ENCODE measurements around the gene DUSP7.

DNA sequence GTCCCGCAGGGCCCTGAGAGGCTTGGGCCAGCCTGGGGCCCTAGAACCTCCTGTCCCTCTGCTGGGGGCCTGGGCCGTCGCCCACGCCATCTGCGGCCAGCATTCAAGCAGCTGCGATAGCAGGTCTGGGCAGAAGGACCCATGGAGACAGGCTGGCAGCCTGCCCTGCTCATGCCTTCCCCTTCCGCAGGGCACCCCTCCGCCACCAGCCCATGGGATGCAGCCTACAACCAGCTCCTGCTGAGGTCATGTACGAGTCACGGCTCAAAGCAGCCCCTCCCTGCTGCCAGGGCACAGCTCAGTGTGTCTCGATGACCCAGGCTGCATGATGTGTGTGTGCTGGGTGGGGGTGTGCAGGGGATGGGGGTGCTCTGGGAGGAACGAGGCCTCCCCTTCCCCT lies 27.8 kb downstream of the DUSP7 start:
- no peak for TF ChIP-seq POLR2A (IDR thresholded peaks at IDR 0.05; ENCODE audit: borderline replicate concordance, extremely low read depth, insufficient read depth, insufficient read length)
- no peak for TF ChIP-seq CTCF (IDR thresholded peaks at IDR 0.05 in 2 of 3, conservative IDR thresholded peaks at IDR 0.05 in 1 of 3; ENCODE audit: borderline replicate concordance in 1 of 3, insufficient read depth in 1 of 3, low read depth in 2 of 3, low read length in 2 of 3)
- no peak for TF ChIP-seq TCF7L2 (IDR thresholded peaks at IDR 0.05; ENCODE audit: borderline replicate concordance, extremely low read depth, insufficient read depth, insufficient read length)
- TF ChIP-seq, protein P1, sequence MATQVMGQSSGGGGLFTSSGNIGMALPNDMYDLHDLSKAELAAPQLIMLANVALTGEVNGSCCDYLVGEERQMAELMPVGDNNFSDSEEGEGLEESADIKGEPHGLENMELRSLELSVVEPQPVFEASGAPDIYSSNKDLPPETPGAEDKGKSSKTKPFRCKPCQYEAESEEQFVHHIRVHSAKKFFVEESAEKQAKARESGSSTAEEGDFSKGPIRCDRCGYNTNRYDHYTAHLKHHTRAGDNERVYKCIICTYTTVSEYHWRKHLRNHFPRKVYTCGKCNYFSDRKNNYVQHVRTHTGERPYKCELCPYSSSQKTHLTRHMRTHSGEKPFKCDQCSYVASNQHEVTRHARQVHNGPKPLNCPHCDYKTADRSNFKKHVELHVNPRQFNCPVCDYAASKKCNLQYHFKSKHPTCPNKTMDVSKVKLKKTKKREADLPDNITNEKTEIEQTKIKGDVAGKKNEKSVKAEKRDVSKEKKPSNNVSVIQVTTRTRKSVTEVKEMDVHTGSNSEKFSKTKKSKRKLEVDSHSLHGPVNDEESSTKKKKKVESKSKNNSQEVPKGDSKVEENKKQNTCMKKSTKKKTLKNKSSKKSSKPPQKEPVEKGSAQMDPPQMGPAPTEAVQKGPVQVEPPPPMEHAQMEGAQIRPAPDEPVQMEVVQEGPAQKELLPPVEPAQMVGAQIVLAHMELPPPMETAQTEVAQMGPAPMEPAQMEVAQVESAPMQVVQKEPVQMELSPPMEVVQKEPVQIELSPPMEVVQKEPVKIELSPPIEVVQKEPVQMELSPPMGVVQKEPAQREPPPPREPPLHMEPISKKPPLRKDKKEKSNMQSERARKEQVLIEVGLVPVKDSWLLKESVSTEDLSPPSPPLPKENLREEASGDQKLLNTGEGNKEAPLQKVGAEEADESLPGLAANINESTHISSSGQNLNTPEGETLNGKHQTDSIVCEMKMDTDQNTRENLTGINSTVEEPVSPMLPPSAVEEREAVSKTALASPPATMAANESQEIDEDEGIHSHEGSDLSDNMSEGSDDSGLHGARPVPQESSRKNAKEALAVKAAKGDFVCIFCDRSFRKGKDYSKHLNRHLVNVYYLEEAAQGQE (IDR thresholded peaks at IDR 0.05; ENCODE audit: low read depth) = no peak
- no peak for TF ChIP-seq CEBPB (IDR thresholded peaks at IDR 0.05; ENCODE audit: low read depth)
- no peak for TF ChIP-seq ZNF274 (IDR thresholded peaks at IDR 0.05; ENCODE audit: low read depth, low read length)

All from HCT116 (cell line).